HG02973 (cell line): ENCODE results near the gene DNAH8.

Source experiments
- ATAC-seq: cut with Tn5 transposase; IDR thresholded peaks from one replicate; pipeline ENCODE4 v1.9.1; 2021; ENCODE audit warnings: moderate library complexity; ENCODE audit not compliant: unreplicated experiment

Gene DNAH8

DNA sequence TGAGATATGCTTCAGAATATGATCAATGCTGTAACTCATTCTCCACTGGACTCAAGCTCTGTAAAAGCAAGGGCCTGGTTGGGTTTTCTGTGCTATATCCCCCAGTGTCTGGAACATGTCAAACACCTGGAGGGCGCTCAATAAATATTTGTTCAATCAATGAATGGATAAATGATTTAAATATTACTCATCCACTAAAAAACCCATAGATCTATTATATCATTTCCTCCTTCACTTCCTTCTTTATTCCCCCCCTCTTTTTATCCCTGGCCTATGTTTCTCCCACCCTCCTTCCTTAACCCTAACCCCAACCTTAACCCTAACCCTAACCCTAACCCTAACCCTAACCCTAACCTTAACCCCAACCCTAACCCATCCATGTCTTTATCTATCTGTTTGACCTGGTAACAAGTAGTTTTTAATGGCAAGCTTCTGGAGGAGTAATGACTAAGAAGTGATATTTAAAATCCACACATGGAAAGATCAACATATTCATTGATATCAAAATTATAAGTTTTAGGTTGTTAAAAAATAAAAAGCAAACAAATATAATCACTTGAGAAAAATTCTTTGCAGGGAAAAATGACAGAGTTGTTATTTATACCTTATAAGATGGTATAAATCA is 229.7 kb downstream of the DNAH8 start:
- no peak for ATAC-seq

DNA sequence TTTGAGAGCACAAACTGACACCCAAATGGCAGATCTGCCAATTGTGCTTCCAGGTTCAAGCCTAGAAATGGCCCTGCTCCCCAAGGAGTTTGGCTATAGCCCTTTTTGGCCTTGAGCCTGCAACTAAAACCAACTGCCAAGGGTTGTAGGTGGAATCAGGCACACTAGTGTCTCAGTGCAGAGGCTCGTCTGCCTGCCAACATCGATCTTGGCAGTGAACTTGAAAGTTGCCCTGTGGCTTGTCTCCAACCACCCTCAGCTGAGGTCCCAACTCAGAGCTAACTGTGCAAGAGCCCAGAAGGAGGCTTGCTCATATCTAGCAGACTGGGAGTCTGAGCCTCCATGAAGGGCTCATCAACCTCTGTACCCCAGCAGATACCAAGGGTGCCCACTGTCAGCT is 240.8 kb downstream of the DNAH8 start:
- ATAC-seq = no peak

DNA sequence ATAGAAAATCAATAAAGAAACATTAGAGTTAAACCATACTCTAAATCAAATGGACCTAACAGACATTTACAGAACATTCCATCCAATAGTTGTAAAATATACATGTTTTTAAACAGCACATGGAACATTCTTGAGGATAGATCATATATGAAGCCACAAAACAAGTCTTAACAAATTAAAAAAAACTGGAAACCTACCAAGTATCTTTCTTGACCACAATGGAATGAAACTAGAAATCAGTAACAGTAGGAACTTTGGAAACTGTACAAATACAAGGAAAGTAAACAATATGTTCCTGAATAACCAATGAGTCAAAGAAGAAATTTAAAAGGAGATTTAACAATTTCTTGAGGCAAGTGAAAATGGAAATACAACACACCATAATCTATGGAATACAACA is 242.3 kb downstream of the DNAH8 start:
- no peak for ATAC-seq

DNA sequence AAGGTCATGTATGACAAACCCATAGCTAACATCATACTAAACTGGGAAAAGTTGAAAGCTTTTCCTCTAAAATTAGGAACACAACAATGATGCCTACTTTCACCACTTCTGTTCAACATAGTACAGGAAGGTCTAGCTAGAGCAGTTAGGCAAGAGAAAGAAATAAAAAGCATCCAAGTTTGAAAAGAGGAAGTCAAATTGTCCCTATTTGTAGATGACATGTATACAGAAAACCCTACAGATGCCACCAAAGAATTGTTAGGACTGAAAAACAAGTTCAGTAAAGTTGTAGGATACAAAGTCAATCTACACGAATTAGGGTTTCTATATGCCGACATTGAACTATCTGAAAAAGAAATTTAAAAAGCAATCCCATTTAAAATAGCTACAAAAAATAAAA is 244.0 kb downstream of the DNAH8 start:
- ATAC-seq = no peak

- no peak for ATAC-seq
These were observed 253.6 kb downstream of the DNAH8 start for GRCh38 chr6:38968702-38969149.

DNA sequence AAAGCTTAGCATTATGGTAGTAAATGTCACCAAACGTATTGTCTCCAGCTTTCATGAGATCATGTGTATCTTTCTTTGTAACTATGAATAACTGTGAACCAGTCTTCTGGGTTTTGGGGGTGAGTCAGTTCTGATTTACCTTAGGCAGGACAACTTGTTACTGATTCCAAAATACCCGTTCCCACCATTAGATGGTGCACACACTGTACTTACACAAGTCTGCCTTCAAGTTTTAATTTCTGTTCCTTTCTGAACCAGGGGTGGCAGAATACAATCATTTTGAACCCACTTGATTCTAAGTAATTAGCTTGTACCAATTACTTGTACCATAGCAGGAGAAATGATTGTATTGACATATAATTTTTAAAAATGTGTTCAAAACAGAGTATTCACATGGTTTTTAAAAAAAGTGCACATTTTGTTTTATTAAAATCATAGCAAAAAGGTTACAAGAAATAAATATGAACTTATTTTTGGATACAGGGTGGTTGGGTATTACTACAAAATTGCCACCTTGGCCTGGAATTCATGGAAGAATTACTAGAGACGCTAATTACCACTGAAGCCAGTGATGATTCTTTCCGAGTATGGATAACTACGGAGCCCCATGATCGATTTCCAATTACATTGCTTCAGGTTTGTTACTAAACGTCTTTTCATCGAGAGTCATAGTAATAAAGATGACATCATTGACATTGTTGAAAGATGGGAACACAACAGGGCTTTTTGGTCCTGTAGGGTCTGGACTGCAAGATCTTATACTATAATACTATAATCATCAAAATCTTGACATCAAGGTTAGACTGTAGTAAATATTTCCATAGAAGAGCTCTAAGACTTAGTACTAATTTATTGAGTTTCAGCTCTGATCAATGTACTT is 258.3 kb downstream of the DNAH8 start:
- no peak for ATAC-seq

DNA sequence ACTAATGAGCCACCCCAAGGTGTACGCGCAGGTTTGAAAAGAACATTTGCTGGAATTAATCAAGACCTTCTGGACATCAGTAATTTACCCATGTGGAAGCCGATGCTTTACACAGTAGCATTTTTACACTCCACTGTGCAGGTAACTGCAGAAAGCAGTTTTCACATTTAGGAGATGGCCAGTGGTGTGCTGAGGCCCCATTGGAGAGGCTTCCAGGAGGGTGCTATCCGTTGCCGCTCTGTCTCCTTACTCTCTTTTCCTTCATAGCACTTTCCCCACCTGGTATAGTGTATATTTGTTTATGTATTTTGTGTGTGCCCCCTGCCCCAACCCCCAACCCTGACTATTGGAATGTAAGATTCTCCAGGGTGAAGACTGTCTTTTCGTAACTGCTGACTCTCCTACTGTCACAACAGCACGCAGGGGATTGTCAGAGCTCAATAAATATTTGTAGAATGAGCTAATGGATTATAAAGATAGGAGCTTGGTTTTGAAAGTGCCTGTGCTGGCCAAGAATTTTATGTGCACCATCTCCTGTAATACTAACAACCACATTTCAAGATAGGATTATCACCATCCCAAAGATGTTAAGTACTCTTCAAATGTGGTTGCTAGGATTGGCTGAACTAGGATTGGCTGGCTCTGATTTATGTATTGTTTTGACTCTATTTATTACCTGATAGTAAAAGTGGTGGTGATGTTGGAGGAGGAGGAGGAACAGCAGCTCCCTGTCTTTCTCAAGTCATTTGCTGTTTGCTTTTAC is 259.5 kb downstream of the DNAH8 start:
- ATAC-seq = no peak

DNA sequence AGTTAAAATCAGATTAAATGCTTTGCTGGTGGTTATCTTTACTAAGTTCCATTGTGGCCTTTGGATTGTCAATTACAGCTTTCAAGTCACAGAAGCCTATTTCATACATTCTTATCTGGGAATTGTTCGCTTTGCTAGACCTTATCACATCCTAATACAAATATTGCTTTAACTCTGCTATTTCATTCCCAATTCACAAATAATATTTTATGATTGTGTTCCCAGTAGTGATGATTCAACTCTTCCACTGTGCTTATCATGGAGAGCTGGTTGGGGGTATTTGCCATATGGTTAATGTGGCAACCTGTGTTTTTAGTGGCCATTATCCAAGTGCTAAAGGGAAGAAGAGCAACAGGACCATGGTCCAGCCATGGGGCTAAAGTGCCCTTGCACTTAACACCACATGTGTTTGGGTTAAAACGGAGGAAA is 260.5 kb downstream of the DNAH8 start:
- ATAC-seq = no peak

DNA sequence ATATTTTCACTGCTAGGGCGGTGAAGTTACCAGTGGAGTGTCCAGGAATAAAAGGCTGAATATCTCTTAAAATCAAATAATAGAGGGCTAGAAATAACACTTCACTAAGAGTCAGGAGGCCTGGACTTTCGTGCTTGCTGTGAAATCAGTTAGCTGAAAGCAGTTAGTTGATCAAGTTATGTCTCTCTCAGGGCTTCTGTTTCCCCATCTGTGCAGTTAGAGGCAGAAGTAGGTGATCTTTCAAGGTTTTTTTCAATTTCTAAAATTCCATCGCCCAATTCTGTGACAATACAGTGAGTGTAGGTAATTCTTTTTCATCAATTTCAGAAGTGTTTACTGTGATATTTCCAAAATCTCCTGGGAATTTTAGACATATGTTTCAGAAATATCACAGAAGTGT is 260.9 kb downstream of the DNAH8 start:
- ATAC-seq = no peak

GRCh38 chr6:38976801-38977500 is 261.8 kb downstream of the DNAH8 start:
- no peak for ATAC-seq

- no peak for ATAC-seq
These were observed 263.1 kb downstream of the DNAH8 start for GRCh38 chr6:38978139-38978704.

DNA sequence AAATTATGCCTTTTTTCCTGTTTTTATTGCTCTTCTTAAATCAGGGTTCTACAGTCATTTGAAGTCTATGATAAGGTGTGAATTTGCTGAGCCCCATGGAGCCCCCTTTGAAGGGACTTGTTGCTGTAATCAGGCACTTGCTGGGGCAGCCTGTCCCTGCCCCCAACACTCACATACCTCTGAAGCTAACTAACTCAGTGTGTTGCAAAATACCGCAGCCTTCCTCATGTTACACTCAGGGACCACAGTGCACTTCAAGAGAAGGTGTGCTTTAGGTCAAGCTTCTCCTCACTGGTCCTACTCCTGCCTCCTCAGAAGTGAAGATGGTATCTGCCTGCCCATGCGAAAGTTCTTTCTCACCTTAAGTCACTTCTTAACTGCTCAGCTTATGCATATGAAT is 267.4 kb downstream of the DNAH8 start:
- no peak for ATAC-seq

GRCh38 chr6:38984723-38985122 is 269.6 kb downstream of the DNAH8 start:
- ATAC-seq = no peak

DNA sequence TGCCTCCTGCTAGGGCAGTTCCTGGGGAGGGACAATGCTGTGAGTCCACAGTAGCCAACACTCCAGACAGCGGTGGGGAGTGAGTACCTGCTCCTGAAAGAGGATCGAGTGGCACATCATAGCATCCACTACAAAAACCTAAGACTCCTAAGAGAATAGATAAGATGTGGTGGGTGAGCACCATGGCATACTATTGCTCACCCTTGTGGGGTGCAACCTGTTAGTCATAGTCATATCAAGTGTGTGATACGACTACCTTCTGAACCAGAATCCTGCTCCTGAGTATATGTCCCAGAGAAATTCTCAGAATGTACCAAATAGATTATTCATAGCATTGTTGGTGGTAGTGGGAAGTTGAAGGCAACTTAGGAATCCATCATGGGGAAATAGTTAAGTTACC is 270.7 kb downstream of the DNAH8 start:
- ATAC-seq = no peak

GRCh38 chr6:38987503-38987902 is 272.4 kb downstream of the DNAH8 start:
- ATAC-seq = no peak

GRCh38 chr6:38988736-38989449 is 273.8 kb downstream of the DNAH8 start:
- ATAC-seq = no peak

- ATAC-seq = no peak
These were observed 275.4 kb downstream of the DNAH8 start for GRCh38 chr6:38990475-38990874.

DNA sequence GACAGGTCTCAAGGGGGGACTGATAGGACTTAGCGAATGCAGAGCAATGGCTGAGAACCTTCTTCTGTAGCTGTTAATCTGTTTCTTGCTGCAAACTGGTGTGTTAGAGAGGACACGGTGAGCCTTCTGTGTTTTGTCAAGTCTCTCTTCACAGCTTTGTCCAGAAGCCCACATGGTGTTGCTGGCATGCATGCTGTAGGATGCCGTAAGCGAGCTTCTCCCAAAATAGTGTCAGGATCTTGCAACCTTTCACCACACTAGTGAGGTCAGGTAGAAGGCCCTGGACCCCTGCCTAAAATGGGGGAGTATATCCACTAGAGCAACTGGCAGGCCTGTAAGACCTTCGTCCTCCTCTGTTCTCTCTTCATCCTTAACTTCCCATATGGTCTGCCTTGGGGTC is 281.6 kb downstream of the DNAH8 start:
- no peak for ATAC-seq

DNA sequence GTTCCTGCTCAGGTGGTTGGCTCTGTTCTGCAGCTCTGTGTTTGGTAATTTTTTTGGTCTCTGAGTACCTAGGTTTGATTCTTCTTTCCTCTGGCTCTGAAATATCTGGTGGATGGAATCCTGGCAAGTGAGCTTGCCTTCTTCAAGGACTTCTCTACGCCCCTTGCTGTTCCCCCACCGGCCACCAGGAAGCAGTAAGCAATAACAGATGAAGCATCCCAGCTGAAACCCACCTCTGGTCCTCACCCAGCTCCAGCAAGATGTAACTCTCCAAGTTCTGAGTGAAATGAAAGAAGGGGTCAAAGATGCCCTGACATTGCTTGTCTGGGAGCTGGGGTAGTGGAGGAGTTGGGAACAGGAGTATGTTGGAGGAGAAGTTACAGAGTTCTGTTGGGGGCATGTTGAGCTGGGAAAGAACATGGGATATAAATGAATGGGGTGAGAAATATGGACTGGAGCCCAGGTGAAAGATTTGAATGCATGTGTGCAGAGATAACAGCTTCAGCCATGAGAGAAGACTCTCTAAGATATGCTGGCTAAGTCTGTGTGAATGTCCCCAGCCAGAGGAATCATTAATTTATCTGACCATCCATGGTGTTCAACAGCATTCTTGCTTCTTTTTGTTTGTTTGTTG is 282.1 kb downstream of the DNAH8 start:
- ATAC-seq = no peak

DNA sequence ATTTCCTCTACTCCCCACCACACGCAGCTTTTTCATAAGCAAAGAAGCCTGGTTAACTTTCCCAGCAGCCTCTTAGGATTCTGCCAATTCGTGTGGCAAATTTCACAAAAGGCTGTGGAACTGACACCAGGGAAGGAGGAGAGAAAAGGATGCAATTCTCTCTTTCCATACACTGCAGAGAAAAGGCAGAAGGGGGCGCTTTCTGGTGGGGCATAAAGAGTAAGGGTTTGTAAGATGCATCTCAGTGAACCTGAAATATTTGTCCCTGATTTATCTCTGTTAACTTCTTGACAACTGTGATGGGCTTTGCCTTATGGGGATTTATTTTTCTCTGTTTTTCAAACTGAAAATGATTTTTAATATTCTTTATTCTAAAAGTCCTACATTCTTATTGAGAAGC is 288.0 kb downstream of the DNAH8 start:
- no peak for ATAC-seq
